ENCODE measurements around the gene PI4KA. TPM values are rescaled to one million over a fixed set of nuclear protein-coding genes. Genes with fewer than 3 reads are reported as not detected.
"Not testable (repeated sequence)": the region's sequence is repeated elsewhere in the genome, so short reads cannot be mapped to it uniquely, and the experiment has no call there.

Gene PI4KA
- total RNA-seq, 6 donors from 2014 or later = 68.6 to 251 (median 89.5) TPM

- no peaks in the 10 kb centered on the region for H3K9me3 ChIP-seq
- H3K4me1 ChIP-seq = peaks cover 0 to 13% (median 5%) of the 10 kb centered on the region in 4 donors
- no peaks in the 10 kb centered on the region for H3K27me3 ChIP-seq
- H3K4me3 ChIP-seq = no peak overlapping the region
- DNase-seq = no peak
- H3K27ac ChIP-seq = no peak overlapping the region
- TF ChIP-seq EP300 (IDR thresholded peaks at IDR 0.05) = no peak
- TF ChIP-seq POLR2A (IDR thresholded peaks at IDR 0.05) = no peak
- no peak for TF ChIP-seq CTCF (IDR thresholded peaks at IDR 0.05)
- no peak for TF ChIP-seq POLR2AphosphoS5 (IDR thresholded peaks at IDR 0.05)
- 16 to 22% methylated on average over 2 of the region's 2 CpGs for WGBS, 2 donors
- H3K36me3 ChIP-seq = no peaks in the 10 kb centered on the region
- ATAC-seq (ENCODE audit: low FRiP score in 2 of 2) = no peak
These were observed 15.1 kb downstream of the PI4KA start for GRCh38 chr22:20843501-20843900.

DNA sequence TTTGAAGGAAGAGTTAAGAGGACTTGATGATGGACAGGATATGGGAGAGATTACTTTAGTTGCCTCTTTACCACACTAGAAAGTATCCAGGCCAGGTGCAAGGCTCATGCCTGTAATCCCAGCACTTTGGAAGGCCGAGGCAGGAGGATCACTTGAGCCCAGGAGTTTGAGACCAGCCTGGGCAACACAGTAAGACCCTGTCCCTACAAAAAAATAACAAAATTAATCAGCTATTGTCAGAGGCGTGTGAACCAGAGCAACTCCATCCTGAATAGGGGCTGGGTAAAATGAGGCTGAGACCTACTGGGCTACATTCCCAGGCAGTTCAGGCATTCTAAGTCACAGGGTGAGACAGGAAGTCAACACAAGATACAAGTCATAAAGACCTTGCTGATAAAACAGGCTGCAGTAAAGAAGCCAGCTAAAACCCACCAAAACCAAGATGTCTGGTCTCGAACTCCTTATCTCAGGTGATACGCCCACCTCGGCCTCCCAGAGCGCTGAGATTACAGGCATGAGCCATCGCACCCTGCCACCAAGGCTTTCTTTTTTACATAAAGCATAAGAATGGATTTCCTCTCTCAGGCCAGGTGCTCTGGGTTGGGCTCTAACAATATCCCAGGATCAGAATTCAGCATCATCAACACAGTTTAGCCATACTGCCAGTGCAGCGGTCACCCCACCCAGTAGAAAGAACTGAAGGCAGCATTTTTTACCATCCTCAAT, 17.8 kb downstream of the PI4KA start:
- ATAC-seq (ENCODE audit: low FRiP score in 2 of 2) = no peak

GRCh38 chr22:20839837-20840645, 18.6 kb downstream of the PI4KA start:
- no peaks in the 10 kb centered on the region for H3K9me3 ChIP-seq
- H3K36me3 ChIP-seq = no peaks in the 10 kb centered on the region
- 82 to 94% methylated on average over 3 of the region's 3 CpGs for WGBS, 2 donors
- ATAC-seq (ENCODE audit: low FRiP score in 2 of 2) = no peak
- no peak for TF ChIP-seq CTCF (IDR thresholded peaks at IDR 0.05)
- no peak overlapping the region for H3K4me3 ChIP-seq
- H3K4me1 ChIP-seq = peaks cover 0 to 13% (median 3%) of the 10 kb centered on the region in 4 donors
- DNase-seq = no peak
- no peak overlapping the region for H3K27ac ChIP-seq
- H3K27me3 ChIP-seq = no peaks in the 10 kb centered on the region

More for the DNA sequence above, 17.8 kb downstream of the PI4KA start:
- Histone ChIP-seq H3K27ac (no peak overlapping the region), H3K27me3 (no peaks in the 10 kb centered on the region), H3K36me3 (no peaks in the 10 kb centered on the region), H3K9me3 (no peaks in the 10 kb centered on the region), H3K4me1 (peaks cover 0 to 13% (median 5%) of the 10 kb centered on the region in 4 donors), H3K4me3 (no peak overlapping the region)
- 83 to 86% methylated on average over 8 of the region's 8 CpGs for WGBS, 2 donors
- TF ChIP-seq CTCF (IDR thresholded peaks at IDR 0.05) (no peak), POLR2AphosphoS5 (IDR thresholded peaks at IDR 0.05) (no peak), EP300 (IDR thresholded peaks at IDR 0.05) (no peak), POLR2A (IDR thresholded peaks at IDR 0.05) (no peak)
- no peak for DNase-seq

- H3K9me3 ChIP-seq = not testable (repeated sequence)
- WGBS, 2 donors = 98% methylated on average over 10 of the region's 10 CpGs
These were observed 19.3 kb downstream of the PI4KA start for GRCh38 chr22:20839354-20839753.

DNA sequence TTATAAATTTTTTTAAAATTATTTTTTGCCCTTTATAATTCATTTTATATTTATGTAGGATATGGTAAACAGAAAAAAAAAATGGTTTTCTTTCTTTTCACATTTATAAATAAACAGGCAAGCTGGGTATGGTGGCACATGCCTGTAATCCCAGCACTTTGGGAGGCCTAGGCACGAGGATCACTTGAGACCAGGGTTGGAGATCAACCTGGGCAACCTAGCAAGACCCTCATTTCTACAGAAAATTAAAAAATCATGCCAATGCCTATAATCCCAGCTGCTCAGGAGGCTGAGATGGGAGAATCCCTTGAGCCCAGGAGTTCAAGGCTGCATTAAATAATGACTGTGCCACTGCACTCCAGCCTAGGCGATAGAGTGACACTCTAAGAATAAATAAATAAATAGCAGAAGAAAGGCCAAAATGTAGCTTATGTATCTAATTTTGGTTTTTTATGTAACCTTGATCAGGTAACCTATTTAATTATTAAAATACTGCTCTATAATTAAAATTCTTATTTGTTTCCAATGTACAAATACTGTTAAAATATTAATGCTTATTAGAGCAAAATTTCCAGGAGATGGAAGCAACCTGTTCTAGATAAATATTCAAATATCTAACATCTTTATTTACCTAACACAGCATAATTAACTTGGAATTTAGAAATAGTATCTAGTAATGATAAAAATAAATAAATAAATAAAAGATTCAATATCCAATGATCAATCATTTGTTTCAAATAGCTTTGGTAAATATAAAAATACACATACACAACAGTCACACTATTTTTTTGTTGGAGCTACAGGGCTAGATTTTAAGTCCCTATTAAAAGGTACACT, 21.4 kb downstream of the PI4KA start:
- WGBS, 2 donors = 95% methylated on average over 2 of the region's 2 CpGs
- DNase-seq (no peak), ATAC-seq (ENCODE audit: low FRiP score in 2 of 2) (no peak)
- H3K4me1 ChIP-seq = peaks cover 0 to 13% (median 2%) of the 10 kb centered on the region in 4 donors
- H3K36me3 ChIP-seq = peaks cover 0 to 23% (median 13%) of the 10 kb centered on the region in 4 donors
- H3K4me3 ChIP-seq = no peak overlapping the region
- no peaks in the 10 kb centered on the region for H3K9me3 ChIP-seq
- TF ChIP-seq POLR2AphosphoS5 (IDR thresholded peaks at IDR 0.05) (no peak), CTCF (IDR thresholded peaks at IDR 0.05) (no peak), EP300 (IDR thresholded peaks at IDR 0.05) (no peak), POLR2A (IDR thresholded peaks at IDR 0.05) (no peak)
- no peak overlapping the region for H3K27ac ChIP-seq
- H3K27me3 ChIP-seq = no peaks in the 10 kb centered on the region

More at GRCh38 chr22:20839354-20839753, 19.3 kb downstream of the PI4KA start:
- not testable (repeated sequence) for DNase-seq; H3K27ac ChIP-seq; ATAC-seq (ENCODE audit: low FRiP score in 2 of 2); H3K4me3 ChIP-seq; H3K36me3 ChIP-seq; H3K27me3 ChIP-seq
- H3K4me1 ChIP-seq = peaks cover 0 to 13% (median 2%) of the 10 kb centered on the region in 4 donors

Data from upper lobe of left lung (tissue), 6 donors.